Large intestine (tissue), 3 donors: Measurements from ENCODE around the gene KIF6. TPM values are rescaled to one million over a fixed set of nuclear protein-coding genes. Genes with fewer than 3 reads are reported as not detected.

Experiments used
- DNase-seq, 2 donors: peaks; one replicate each; pipeline versions ENCODE4 v3.0.0 to v3.0.0-alpha.2; 2013
- H3K27ac ChIP-seq: one replicate; pipeline ENCODE4 v1.5.1; 2013; ENCODE audit warnings: low read length
- H3K27me3 ChIP-seq: 2 replicates; pipeline ENCODE4 v1.6.1; 2013; ENCODE audit warnings: low read length; ENCODE audit not compliant: control insufficient read depth, insufficient read depth
- H3K36me3 ChIP-seq: 2 replicates; pipeline ENCODE4 v1.6.1; 2013; ENCODE audit warnings: low read length; ENCODE audit not compliant: control insufficient read depth, insufficient read depth
- H3K4me1 ChIP-seq: one replicate; pipeline ENCODE4 v1.6.1; 2013; ENCODE audit warnings: low read length; ENCODE audit not compliant: control insufficient read depth, insufficient read depth
- H3K4me3 ChIP-seq: one replicate; pipeline ENCODE4 v1.5.1; 2013; ENCODE audit warnings: low read length
- H3K9me3 ChIP-seq: one replicate; pipeline ENCODE4 v1.6.1; 2013; ENCODE audit warnings: mild to moderate bottlenecking, low read depth, low read length, moderate library complexity; ENCODE audit not compliant: control insufficient read depth
- WGBS: methylation state at CpG from one replicate; pipeline ENCODE4 v1.1.5; 2013; ENCODE audit warnings: low lambda C conversion rate; ENCODE audit not compliant: insufficient coverage; 5-methylcytosine and 5-hydroxymethylcytosine counted together
- polyA plus RNA-seq: library from polyadenylated mRNA; unstranded; fragments of 120-200 nt; gene quantifications from one replicate; pipeline ENCODE4 v1.2.1, GENCODE V29; 2013

KIF6 gene
- polyA plus RNA-seq, 1 donor, result 0.70 TPM

- H3K27ac ChIP-seq, result no peak overlapping the region
- no peak overlapping the region for H3K4me3 ChIP-seq
- peaks cover 4% of the 10 kb centered on the region for H3K9me3 ChIP-seq
- no peak for DNase-seq
- no peaks in the 10 kb centered on the region for H3K4me1 ChIP-seq
- no peaks in the 10 kb centered on the region for H3K36me3 ChIP-seq
- WGBS, result 100% methylated on average over 1 of the region's 2 CpGs
- H3K27me3 ChIP-seq, result peaks cover 2% of the 10 kb centered on the region
Observed at GRCh38 chr6:39453956-39454524, 271.2 kb downstream of the KIF6 start.

DNA sequence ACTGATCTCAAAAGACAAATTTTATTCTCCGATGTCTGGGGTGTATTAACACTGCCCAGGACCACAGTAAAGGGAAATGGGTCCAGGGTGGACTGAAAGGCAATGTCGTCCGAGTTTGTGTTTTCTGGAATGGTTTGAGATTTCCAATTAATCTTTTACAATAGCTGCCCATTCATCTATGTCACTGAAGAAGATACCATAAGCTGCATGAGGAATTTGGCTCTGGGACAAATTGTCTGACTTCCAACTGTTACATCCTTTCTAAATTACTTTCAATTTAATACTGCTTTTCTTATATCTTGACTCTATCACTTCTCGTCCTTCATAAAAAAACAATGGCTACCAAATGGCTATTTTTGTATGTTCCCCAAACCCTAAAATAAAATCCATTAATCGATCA lies 272.0 kb downstream of the KIF6 start:
- H3K4me3 ChIP-seq, result no peak overlapping the region
- H3K27me3 ChIP-seq, result peaks cover 3% of the 10 kb centered on the region
- H3K36me3 ChIP-seq, result no peaks in the 10 kb centered on the region
- peaks cover 4% of the 10 kb centered on the region for H3K9me3 ChIP-seq
- no peak overlapping the region for H3K27ac ChIP-seq
- H3K4me1 ChIP-seq, result no peaks in the 10 kb centered on the region
- 60% methylated on average over 1 of the region's 5 CpGs for WGBS
- DNase-seq, result no peak

- Histone ChIP-seq H3K36me3 (no peaks in the 10 kb centered on the region), H3K27ac (no peak overlapping the region), H3K27me3 (peaks cover 3% of the 10 kb centered on the region), H3K4me3 (no peak overlapping the region), H3K9me3 (peaks cover 4% of the 10 kb centered on the region), H3K4me1 (no peaks in the 10 kb centered on the region)
- DNase-seq, result no peak
- WGBS, result 83% methylated on average over 1 of the region's 5 CpGs
Observed at GRCh38 chr6:39452306-39453145, 272.7 kb downstream of the KIF6 start.

GRCh38 chr6:39451831-39452230 lies 273.4 kb downstream of the KIF6 start:
- Histone ChIP-seq H3K9me3 (peaks cover 4% of the 10 kb centered on the region), H3K36me3 (no peaks in the 10 kb centered on the region), H3K27me3 (peaks cover 3% of the 10 kb centered on the region), H3K4me3 (no peak overlapping the region), H3K27ac (no peak overlapping the region), H3K4me1 (no peaks in the 10 kb centered on the region)
- no peak for DNase-seq
- no CpG with 5 or more reads among the region's 2 CpGs for WGBS

DNA sequence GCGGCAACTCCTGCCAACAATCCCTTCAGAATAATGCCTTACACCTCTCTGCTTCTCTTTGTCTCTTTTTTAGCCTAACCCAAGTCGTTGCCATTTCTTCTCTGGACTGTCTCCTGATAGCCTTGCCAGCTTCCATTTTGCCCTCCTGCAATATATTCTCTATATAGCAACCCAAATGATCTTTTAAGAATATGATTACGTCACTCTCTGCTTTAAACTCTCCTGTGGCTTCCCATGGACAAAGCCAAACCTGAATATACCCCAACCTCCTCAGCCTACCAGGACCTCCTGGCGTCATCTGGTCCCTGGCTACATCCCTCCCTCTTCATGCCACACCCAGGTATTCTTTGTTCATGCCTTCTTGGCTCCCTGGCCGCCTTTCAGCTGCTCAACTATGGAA lies 276.2 kb downstream of the KIF6 start:
- Histone ChIP-seq H3K4me1 (no peaks in the 10 kb centered on the region), H3K27me3 (peaks cover 3% of the 10 kb centered on the region), H3K4me3 (no peak overlapping the region), H3K36me3 (no peaks in the 10 kb centered on the region), H3K27ac (no peak overlapping the region), H3K9me3 (peaks cover under 1% of the 10 kb centered on the region)
- WGBS, result 41% methylated on average over 2 of the region's 5 CpGs
- DNase-seq, result no peak

- no peaks in the 10 kb centered on the region for H3K9me3 ChIP-seq
- no peak overlapping the region for H3K4me3 ChIP-seq
- no peaks in the 10 kb centered on the region for H3K36me3 ChIP-seq
- no peaks in the 10 kb centered on the region for H3K4me1 ChIP-seq
- no CpG with 5 or more reads among the region's 2 CpGs for WGBS
- DNase-seq, result no peak
- H3K27ac ChIP-seq, result no peak overlapping the region
- peaks cover 3% of the 10 kb centered on the region for H3K27me3 ChIP-seq
Observed at GRCh38 chr6:39446909-39447308, 278.3 kb downstream of the KIF6 start.

- no peaks in the 10 kb centered on the region for H3K36me3 ChIP-seq
- no peak for DNase-seq
- no peaks in the 10 kb centered on the region for H3K4me1 ChIP-seq
- H3K27me3 ChIP-seq, result peaks cover 3% of the 10 kb centered on the region
- H3K9me3 ChIP-seq, result no peaks in the 10 kb centered on the region
- no peak overlapping the region for H3K4me3 ChIP-seq
- WGBS, result no CpG with 5 or more reads among the region's 1 CpG
- no peak overlapping the region for H3K27ac ChIP-seq
Observed at GRCh38 chr6:39445667-39446066, 279.5 kb downstream of the KIF6 start.

GRCh38 chr6:39444479-39445019 lies 280.7 kb downstream of the KIF6 start:
- no peaks in the 10 kb centered on the region for H3K4me1 ChIP-seq
- no peak overlapping the region for H3K4me3 ChIP-seq
- WGBS, result no CpG with 5 or more reads among the region's 5 CpGs
- no peaks in the 10 kb centered on the region for H3K9me3 ChIP-seq
- peaks cover 3% of the 10 kb centered on the region for H3K27me3 ChIP-seq
- DNase-seq, result no peak
- H3K27ac ChIP-seq, result no peak overlapping the region
- H3K36me3 ChIP-seq, result no peaks in the 10 kb centered on the region

DNA sequence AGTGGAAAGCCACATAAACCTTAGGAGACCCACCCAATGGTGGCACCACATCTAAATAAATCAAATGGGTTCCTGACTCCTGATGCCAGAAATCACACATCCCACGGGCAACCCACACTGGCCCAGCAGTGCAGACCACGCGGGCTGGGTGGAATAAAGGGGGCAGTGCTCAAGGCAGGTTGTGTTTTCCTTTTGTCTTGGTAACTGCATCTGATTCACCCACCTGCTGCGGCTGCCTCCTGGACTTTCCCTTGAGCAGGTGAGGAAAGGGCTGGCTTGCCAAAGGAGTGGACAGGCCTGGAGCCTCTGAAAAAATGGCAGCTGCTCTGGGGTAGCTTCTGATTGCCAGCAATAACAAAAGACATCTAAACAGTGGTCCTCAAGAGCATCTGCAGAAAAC lies 283.2 kb downstream of the KIF6 start:
- Histone ChIP-seq H3K27ac (no peak overlapping the region), H3K27me3 (no peaks in the 10 kb centered on the region), H3K4me3 (no peak overlapping the region), H3K36me3 (no peaks in the 10 kb centered on the region), H3K4me1 (no peaks in the 10 kb centered on the region), H3K9me3 (no peaks in the 10 kb centered on the region)
- no CpG with 5 or more reads among the region's 4 CpGs for WGBS
- no peak for DNase-seq

DNA sequence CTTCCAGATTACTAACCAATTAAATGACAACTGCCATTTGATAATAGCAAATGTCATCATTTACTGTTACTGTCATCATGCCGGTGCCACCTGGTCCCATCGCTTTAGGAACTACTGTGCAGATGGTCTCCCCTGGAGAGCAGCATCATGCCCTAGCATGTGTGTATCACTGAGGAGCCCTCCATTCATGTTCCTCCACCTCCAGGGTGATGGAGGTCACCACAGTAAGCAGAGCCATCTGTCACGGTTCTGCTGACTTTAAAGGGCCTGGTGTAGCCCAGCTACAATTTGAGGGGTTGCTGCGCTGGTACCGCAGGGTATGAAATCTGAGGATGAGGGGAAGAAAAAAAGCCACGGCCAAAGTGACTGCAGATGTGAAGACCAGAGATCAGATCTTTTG lies 283.9 kb downstream of the KIF6 start:
- WGBS, result 90% methylated on average over 2 of the region's 6 CpGs
- Histone ChIP-seq H3K9me3 (no peaks in the 10 kb centered on the region), H3K4me1 (no peaks in the 10 kb centered on the region), H3K27ac (no peak overlapping the region), H3K27me3 (no peaks in the 10 kb centered on the region), H3K4me3 (no peak overlapping the region), H3K36me3 (no peaks in the 10 kb centered on the region)
- DNase-seq, result no peak
